GM12864 (cell line): ENCODE data around the gene SPANXN3.

Source experiments
- DNase-seq: peaks from one replicate; pipeline ENCODE4 v3.0.0-alpha.2; 2011; ENCODE audit warnings: low read depth
- H3K4me3 ChIP-seq: 2 replicates; pipeline ENCODE4 v1.5.1; 2011; ENCODE audit warnings: mild to moderate bottlenecking, low read depth, low read length, control low read depth
- TF ChIP-seq, protein P1 (sequence below): IDR thresholded peaks from 2 replicates; pipeline ENCODE4 v1.5.1; 2011; ENCODE audit warnings: low read depth, mild to moderate bottlenecking, moderate library complexity, low read length, control low read depth, inconsistent platforms; ENCODE audit errors: missing control alignments

Gene SPANXN3

DNA sequence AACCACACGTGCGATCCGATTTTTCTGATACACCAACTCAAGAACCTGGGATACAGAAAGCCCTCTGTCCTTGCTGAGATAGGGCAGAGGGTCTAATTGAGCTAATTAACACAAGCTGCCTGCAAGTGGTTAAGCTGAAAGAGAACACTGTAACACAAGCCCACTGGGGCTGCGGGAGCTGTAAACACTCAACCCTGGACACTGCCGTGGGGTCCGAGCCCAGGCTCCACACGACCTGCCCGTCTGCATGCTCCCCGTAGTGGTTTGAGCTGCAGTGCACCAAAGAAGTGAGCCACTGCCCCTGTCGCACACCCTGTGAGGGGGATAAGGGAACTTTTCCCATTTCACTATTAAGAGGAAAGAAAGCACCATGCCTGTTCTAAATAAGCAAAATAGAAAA, 54.6 kb downstream of the SPANXN3 start:
- no peak for DNase-seq
- TF ChIP-seq, protein P1, sequence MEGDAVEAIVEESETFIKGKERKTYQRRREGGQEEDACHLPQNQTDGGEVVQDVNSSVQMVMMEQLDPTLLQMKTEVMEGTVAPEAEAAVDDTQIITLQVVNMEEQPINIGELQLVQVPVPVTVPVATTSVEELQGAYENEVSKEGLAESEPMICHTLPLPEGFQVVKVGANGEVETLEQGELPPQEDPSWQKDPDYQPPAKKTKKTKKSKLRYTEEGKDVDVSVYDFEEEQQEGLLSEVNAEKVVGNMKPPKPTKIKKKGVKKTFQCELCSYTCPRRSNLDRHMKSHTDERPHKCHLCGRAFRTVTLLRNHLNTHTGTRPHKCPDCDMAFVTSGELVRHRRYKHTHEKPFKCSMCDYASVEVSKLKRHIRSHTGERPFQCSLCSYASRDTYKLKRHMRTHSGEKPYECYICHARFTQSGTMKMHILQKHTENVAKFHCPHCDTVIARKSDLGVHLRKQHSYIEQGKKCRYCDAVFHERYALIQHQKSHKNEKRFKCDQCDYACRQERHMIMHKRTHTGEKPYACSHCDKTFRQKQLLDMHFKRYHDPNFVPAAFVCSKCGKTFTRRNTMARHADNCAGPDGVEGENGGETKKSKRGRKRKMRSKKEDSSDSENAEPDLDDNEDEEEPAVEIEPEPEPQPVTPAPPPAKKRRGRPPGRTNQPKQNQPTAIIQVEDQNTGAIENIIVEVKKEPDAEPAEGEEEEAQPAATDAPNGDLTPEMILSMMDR = no peak
- H3K4me3 ChIP-seq = no peak overlapping the region

DNA sequence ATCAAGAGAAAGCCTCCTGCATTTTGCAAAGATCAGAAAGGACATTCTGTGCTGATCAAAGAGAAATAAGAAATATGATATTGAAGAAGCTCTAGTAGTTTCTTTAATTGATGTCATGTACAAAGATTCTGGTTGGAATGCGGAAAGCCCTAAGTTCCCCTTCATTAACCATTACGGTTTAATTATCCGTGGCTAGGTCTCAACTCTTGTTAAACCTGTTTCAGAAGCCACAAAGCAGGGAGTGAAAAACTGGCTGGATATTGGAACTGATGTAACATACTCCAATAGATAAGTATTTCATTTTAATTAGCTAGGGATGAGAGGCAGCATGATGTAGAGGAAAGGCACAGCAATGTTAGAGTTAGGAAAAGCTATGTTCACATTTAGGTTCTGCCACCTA, 55.7 kb downstream of the SPANXN3 start:
- TF ChIP-seq, protein P1 = no peak

More for the DNA sequence above, 55.7 kb downstream of the SPANXN3 start:
- DNase-seq = no peak
- H3K4me3 ChIP-seq = no peak overlapping the region
